HEK293 (cell line): Measurements from ENCODE around the gene RIPK3.

Source experiments
- CTCF ChIA-PET: fragments of 350-600 bp; formaldehyde crosslinking; extraction: SDS; loops from one replicate; lab custom pipeline; 2021; ENCODE audit warnings: antibody characterized with exemption; lab: Yijun Ruan, JAX
- POLR2A ChIA-PET: fragments of 300-600 bp; formaldehyde crosslinking; extraction: SDS; loops from one replicate; lab custom pipeline; 2020; ENCODE audit warnings: antibody characterized with exemption, inconsistent platforms; lab: Yijun Ruan, JAX
- H3K27ac ChIP-seq: fragments of 200-500 bp; sonication (Bioruptor generic); 2 replicates; pipeline ENCODE4 v1.5.1; 2014; ENCODE audit warnings: low read depth, low read length, control low read depth, inconsistent platforms; ENCODE audit errors: extremely low read depth
- H3K36me3 ChIP-seq, 2 experiments: fragments of 200-500 bp in 1 of 2; sonication (Bioruptor generic) in 1 of 2; 1 replicate in 1 of 2; 2 replicates in 1 of 2; pipeline ENCODE4 v1.5.1; 2014 to 2017; ENCODE audit warnings: inconsistent platforms in 2 of 2, low read length in 2 of 2; ENCODE audit not compliant: control insufficient read depth in 2 of 2, insufficient read depth in 1 of 2
- H3K4me1 ChIP-seq: fragments of 200-500 bp; sonication (Bioruptor generic); 2 replicates; pipeline ENCODE4 v1.5.1; 2014; ENCODE audit warnings: mild to moderate bottlenecking, low read length, inconsistent platforms; ENCODE audit not compliant: control insufficient read depth, insufficient read depth
- H3K4me3 ChIP-seq: 2 replicates; pipeline ENCODE4 v1.5.1; 2011; ENCODE audit warnings: low read depth, mild to moderate bottlenecking, control low read depth, low read length, moderate library complexity
- H3K9me3 ChIP-seq: fragments of 200-500 bp; sonication (Bioruptor generic); 2 replicates; pipeline ENCODE4 v1.5.1; 2014; ENCODE audit warnings: low read depth, low read length, inconsistent platforms; ENCODE audit not compliant: control insufficient read depth, insufficient read depth
- GLI2 ChIP-seq: fragments of 450-650 bp; formaldehyde crosslinking; IDR thresholded peaks from 2 replicates; pipeline ENCODE4; 2017; ENCODE audit warnings: missing biosample characterization, missing genetic modification characterization, low read depth, borderline replicate concordance
- IKZF3 ChIP-seq: fragments of 450-650 bp; IDR thresholded peaks from 2 replicates; pipeline ENCODE4 v1.5.0; 2018; ENCODE audit warnings: missing biosample characterization, mild to moderate bottlenecking, missing genetic modification characterization, moderate library complexity
- KLF1 ChIP-seq: fragments of 450-650 bp; formaldehyde crosslinking; IDR thresholded peaks from 2 replicates; pipeline ENCODE4 v1.5.1; 2016; ENCODE audit warnings: missing biosample characterization, missing genetic modification characterization
- PATZ1 ChIP-seq: fragments of 450-650 bp; formaldehyde crosslinking; IDR thresholded peaks from 2 replicates; pipeline ENCODE4 v1.5.1; 2016; ENCODE audit warnings: missing biosample characterization, missing genetic modification characterization
- PBX3 ChIP-seq: sonication (generic); formaldehyde crosslinking; IDR thresholded peaks from 2 replicates; pipeline ENCODE4 v1.8.1; 2022; ENCODE audit warnings: mild to moderate bottlenecking, moderate library complexity, missing genetic modification reagents
- SALL2 ChIP-seq: fragments of 450-650 bp; formaldehyde crosslinking; IDR thresholded peaks from 2 replicates; pipeline ENCODE4 v1.5.0; 2017; ENCODE audit warnings: missing biosample characterization, mild to moderate bottlenecking, missing genetic modification characterization, borderline replicate concordance
- ZBTB10 ChIP-seq: fragments of 450-650 bp; formaldehyde crosslinking; IDR thresholded peaks from 2 replicates; pipeline ENCODE4 v1.5.1; 2016; ENCODE audit warnings: missing biosample characterization, missing genetic modification characterization
- ZBTB7A ChIP-seq: fragments of 450-650 bp; formaldehyde crosslinking; IDR thresholded peaks from 2 replicates; pipeline ENCODE4 v1.5.1; 2016; ENCODE audit warnings: low read depth, missing biosample characterization, missing genetic modification characterization
- ZNF169 ChIP-seq: fragments of 450-650 bp; formaldehyde crosslinking; IDR thresholded peaks from 2 replicates; pipeline ENCODE4 v1.5.1; 2016; ENCODE audit warnings: missing biosample characterization, missing genetic modification characterization
- ZNF211 ChIP-seq: fragments of 450-650 bp; formaldehyde crosslinking; IDR thresholded peaks from 2 replicates; pipeline ENCODE4 v1.5.1; 2016; ENCODE audit warnings: low read depth, missing biosample characterization, missing genetic modification characterization
- ZNF37A ChIP-seq: fragments of 450-650 bp; IDR thresholded peaks from 2 replicates; pipeline ENCODE4 v1.5.1; 2018; ENCODE audit warnings: missing biosample characterization, missing genetic modification characterization
- ZNF398 ChIP-seq: fragments of 450-650 bp; formaldehyde crosslinking; IDR thresholded peaks from 2 replicates; pipeline ENCODE4 v1.5.1; 2017; ENCODE audit warnings: missing biosample characterization, missing genetic modification characterization
- ZNF549 ChIP-seq: fragments of 450-650 bp; IDR thresholded peaks from 2 replicates; pipeline ENCODE4 v1.5.1; 2018; ENCODE audit warnings: missing biosample characterization, missing genetic modification characterization, mild to moderate bottlenecking, inconsistent platforms, moderate library complexity
- ZXDB ChIP-seq: fragments of 450-650 bp; formaldehyde crosslinking; IDR thresholded peaks from 2 replicates; pipeline ENCODE4 v1.5.1; 2016; ENCODE audit warnings: missing biosample characterization, missing genetic modification characterization
- TF ChIP-seq, protein P1 (sequence below): fragments of 450-650 bp; formaldehyde crosslinking; IDR thresholded peaks from 2 replicates; pipeline ENCODE4 v1.5.1; 2016; ENCODE audit warnings: missing biosample characterization, missing genetic modification characterization
- TF ChIP-seq, protein P2 (sequence below): fragments of 450-650 bp; formaldehyde crosslinking; IDR thresholded peaks from 2 replicates; pipeline ENCODE4 v1.5.1; 2016; ENCODE audit warnings: missing biosample characterization, missing genetic modification characterization

The RIPK3 gene

GRCh38 chr14:24368562-24369252 lies 28.9 kb upstream of the RIPK3 start (continued):
- TF ChIP-seq, protein P1, sequence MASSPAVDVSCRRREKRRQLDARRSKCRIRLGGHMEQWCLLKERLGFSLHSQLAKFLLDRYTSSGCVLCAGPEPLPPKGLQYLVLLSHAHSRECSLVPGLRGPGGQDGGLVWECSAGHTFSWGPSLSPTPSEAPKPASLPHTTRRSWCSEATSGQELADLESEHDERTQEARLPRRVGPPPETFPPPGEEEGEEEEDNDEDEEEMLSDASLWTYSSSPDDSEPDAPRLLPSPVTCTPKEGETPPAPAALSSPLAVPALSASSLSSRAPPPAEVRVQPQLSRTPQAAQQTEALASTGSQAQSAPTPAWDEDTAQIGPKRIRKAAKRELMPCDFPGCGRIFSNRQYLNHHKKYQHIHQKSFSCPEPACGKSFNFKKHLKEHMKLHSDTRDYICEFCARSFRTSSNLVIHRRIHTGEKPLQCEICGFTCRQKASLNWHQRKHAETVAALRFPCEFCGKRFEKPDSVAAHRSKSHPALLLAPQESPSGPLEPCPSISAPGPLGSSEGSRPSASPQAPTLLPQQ (tag by site-specific recombination), result peak; percentile 68; the same call in 1 of the 2 replicates
- TF ChIP-seq ZNF37A (tag by site-specific recombination) (no peak), ZNF398 (peak; percentile 56), KLF1 (tag by site-specific recombination) (0 out of 2 replicates have a peak, but pooled peaks have one; percentile 34), PBX3 (CRISPR knock-in tag) (no peak), ZNF549 (tag by site-specific recombination) (no peak), SALL2 (no peak), ZXDB (tag by site-specific recombination) (no peak)
- TF ChIP-seq, all 188 proteins: peak for 7

DNA sequence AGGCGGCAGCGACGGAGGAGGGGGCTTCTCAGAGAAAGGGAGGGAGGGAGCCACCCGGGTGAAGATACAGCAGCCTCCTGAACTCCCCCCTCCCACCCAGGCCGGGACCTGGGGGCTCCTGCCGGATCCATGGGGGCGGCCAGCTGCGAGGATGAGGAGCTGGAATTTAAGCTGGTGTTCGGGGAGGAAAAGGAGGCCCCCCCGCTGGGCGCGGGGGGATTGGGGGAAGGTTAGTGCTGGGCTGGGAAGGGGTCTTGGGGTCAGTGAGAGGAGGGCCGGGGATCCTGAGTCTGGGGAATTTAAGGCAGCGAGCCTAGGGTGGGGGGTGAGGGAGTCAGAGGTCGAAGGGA lies 28.4 kb upstream of the RIPK3 start:
- Histone ChIP-seq H3K9me3 (no peaks in the 10 kb centered on the region), H3K4me1 (peaks cover 22% of the 10 kb centered on the region), H3K36me3 (peaks cover 0 to 33% of the 10 kb centered on the region in 2 experiments; a peak in 2 of 3 replicates), H3K4me3 (peak overlapping the region; percentile 32), H3K27ac (peak overlapping the region; percentile 97)
- ChIA-PET POLR2A (no interaction called here), CTCF (interaction anchor here (1.0 kb wide), 1 partner anchor 35 kb away, joined by 3 read pairs; no protein-coding TSS in a partner anchor)
- no peak for TF ChIP-seq GLI2 (tag by site-specific recombination)
- peak; percentile 78 for TF ChIP-seq PATZ1
- peak; percentile 56; the same call in 1 of the 2 replicates for TF ChIP-seq ZBTB7A
- no peak for TF ChIP-seq ZNF169
- TF ChIP-seq ZBTB10 (tag by site-specific recombination), result 0 out of 2 replicates have a peak, but pooled peaks have one; percentile 42
- TF ChIP-seq ZNF211 (tag by site-specific recombination), result no peak
- TF ChIP-seq IKZF3 (tag by site-specific recombination), result 0 out of 2 replicates have a peak, but pooled peaks have one; percentile 3
- TF ChIP-seq, protein P2, sequence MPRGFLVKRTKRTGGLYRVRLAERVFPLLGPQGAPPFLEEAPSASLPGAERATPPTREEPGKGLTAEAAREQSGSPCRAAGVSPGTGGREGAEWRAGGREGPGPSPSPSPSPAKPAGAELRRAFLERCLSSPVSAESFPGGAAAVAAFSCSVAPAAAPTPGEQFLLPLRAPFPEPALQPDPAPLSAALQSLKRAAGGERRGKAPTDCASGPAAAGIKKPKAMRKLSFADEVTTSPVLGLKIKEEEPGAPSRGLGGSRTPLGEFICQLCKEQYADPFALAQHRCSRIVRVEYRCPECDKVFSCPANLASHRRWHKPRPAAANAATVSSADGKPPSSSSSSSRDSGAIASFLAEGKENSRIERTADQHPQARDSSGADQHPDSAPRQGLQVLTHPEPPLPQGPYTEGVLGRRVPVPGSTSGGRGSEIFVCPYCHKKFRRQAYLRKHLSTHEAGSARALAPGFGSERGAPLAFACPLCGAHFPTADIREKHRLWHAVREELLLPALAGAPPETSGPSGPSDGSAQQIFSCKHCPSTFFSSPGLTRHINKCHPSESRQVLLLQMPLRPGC (tag by site-specific recombination), result no peak
